Astrocyte of the spinal cord (primary cell): ENCODE results near the gene ZNF562.
"Not testable (repeated sequence)": the region's sequence is repeated elsewhere in the genome, so short reads cannot be mapped to it uniquely, and the experiment has no call there.

Source experiments
- DNase-seq: peaks from one replicate; pipeline ENCODE4 v3.0.0; 2011; ENCODE audit warnings: low read depth, low spot score
- H3K4me3 ChIP-seq: 2 replicates; pipeline ENCODE4 v1.5.1; 2011; ENCODE audit warnings: low read depth, mild to moderate bottlenecking, low read length, moderate library complexity
- CTCF ChIP-seq: IDR thresholded peaks from 2 replicates; pipeline ENCODE4 v1.5.1; 2012; ENCODE audit warnings: low read depth, mild to moderate bottlenecking, low read length, inconsistent platforms
- in situ Hi-C: cut with HindIII; loops from 2 replicates; pipeline ENCODE4 v1.10.0; 2017; ENCODE audit warnings: low sequenced_read_pairs

The ZNF562 gene

GRCh38 chr19:9671655-9672054, 3.2 kb downstream of the ZNF562 start:
- H3K4me3 ChIP-seq: no peak overlapping the region
- no peak for DNase-seq
- in situ Hi-C loops: no loop called here
- TF ChIP-seq CTCF: no peak

GRCh38 chr19:9668544-9668943, 6.4 kb downstream of the ZNF562 start:
- in situ Hi-C loops: no loop called here
- no peak overlapping the region for H3K4me3 ChIP-seq
- TF ChIP-seq CTCF: no peak
- DNase-seq: no peak

GRCh38 chr19:9667898-9668297, 7.0 kb downstream of the ZNF562 start:
- DNase-seq: no peak
- in situ Hi-C loops: no loop called here
- no peak overlapping the region for H3K4me3 ChIP-seq
- TF ChIP-seq CTCF: no peak

GRCh38 chr19:9658769-9659168, 16.1 kb downstream of the ZNF562 start:
- no peak overlapping the region for H3K4me3 ChIP-seq
- in situ Hi-C loops: no loop called here
- TF ChIP-seq CTCF: no peak
- no peak for DNase-seq

- H3K4me3 ChIP-seq, in situ Hi-C loops, DNase-seq: not testable (repeated sequence)
Measured at GRCh38 chr19:9653066-9653555, 21.8 kb downstream of the ZNF562 start.

- in situ Hi-C loops, DNase-seq, H3K4me3 ChIP-seq: not testable (repeated sequence)
Measured at GRCh38 chr19:9651464-9651863, 23.4 kb downstream of the ZNF562 start.

- no peak for TF ChIP-seq CTCF
- no peak overlapping the region for H3K4me3 ChIP-seq
- no peak for DNase-seq
- in situ Hi-C loops: no loop called here
Measured at GRCh38 chr19:9650345-9650744, 24.6 kb downstream of the ZNF562 start.

GRCh38 chr19:9645472-9645871, 29.4 kb downstream of the ZNF562 start:
- H3K4me3 ChIP-seq: no peak overlapping the region
- TF ChIP-seq CTCF: no peak
- in situ Hi-C loops: no loop called here
- DNase-seq: no peak
